Mesenchymal stem cell (in vitro differentiated cells and primary cell): ENCODE results near the gene ERC2.

Experiments used
- DNase-seq: peaks from one replicate; pipeline ENCODE4 v3.0.0-alpha.2; 2013
- H2AFZ ChIP-seq: one replicate; pipeline ENCODE4 v1.6.1; 2013; ENCODE audit warnings: low read depth, mild to moderate bottlenecking, control low read depth, inconsistent platforms, low read length, moderate library complexity
- H2AK5ac ChIP-seq: 2 replicates; pipeline ENCODE4 v1.6.1; 2013; ENCODE audit warnings: low read length, moderate library complexity, mild to moderate bottlenecking, inconsistent platforms; ENCODE audit not compliant: severe bottlenecking
- H2BK120ac ChIP-seq: one replicate; pipeline ENCODE4 v1.6.1; 2013; ENCODE audit warnings: low read depth, mild to moderate bottlenecking, inconsistent platforms, low read length, moderate library complexity
- H2BK12ac ChIP-seq, 2 experiments: one replicate each; pipeline ENCODE4 v1.6.1; 2013; ENCODE audit warnings: inconsistent platforms in 2 of 2, low read length in 2 of 2, mild to moderate bottlenecking in 2 of 2, moderate library complexity in 2 of 2, control low read depth in 1 of 2
- H2BK15ac ChIP-seq: one replicate; pipeline ENCODE4 v1.6.1; 2013; ENCODE audit warnings: mild to moderate bottlenecking, low read depth, inconsistent platforms; ENCODE audit not compliant: poor library complexity, severe bottlenecking
- H2BK5ac ChIP-seq: 2 replicates; pipeline ENCODE4 v1.6.1; 2013; ENCODE audit warnings: low read depth, mild to moderate bottlenecking, low read length, control low read depth, inconsistent platforms; ENCODE audit not compliant: poor library complexity, severe bottlenecking
- H3K14ac ChIP-seq, 2 experiments: one replicate each; pipeline ENCODE4 v1.6.1; 2013; ENCODE audit warnings: inconsistent platforms in 2 of 2, low read length in 2 of 2, control low read depth in 1 of 2, mild to moderate bottlenecking in 1 of 2, moderate library complexity in 1 of 2
- H3K18ac ChIP-seq, 2 experiments: one replicate each; pipeline ENCODE4 v1.6.1; 2013; ENCODE audit warnings: inconsistent platforms in 2 of 2, low read length in 2 of 2, control low read depth in 1 of 2, low read depth in 1 of 2, mild to moderate bottlenecking in 1 of 2
- H3K23ac ChIP-seq, 2 experiments: one replicate each; pipeline ENCODE4 v1.6.1; 2013; ENCODE audit warnings: inconsistent platforms in 2 of 2, low read length in 2 of 2, mild to moderate bottlenecking in 2 of 2, moderate library complexity in 2 of 2, control low read depth in 1 of 2
- H3K27ac ChIP-seq: 2 replicates; pipeline ENCODE4 v1.5.1; 2013; ENCODE audit warnings: mild to moderate bottlenecking, moderate library complexity, low read length, control low read depth, inconsistent platforms; ENCODE audit not compliant: poor library complexity, severe bottlenecking
- H3K27me3 ChIP-seq, 2 experiments: 2 replicates each; pipeline versions ENCODE4 v1.6.1 to v1.7.0; 2013; ENCODE audit warnings: low read length in 2 of 2, mild to moderate bottlenecking in 2 of 2, moderate library complexity in 2 of 2, control low read depth in 1 of 2, inconsistent platforms in 1 of 2; ENCODE audit not compliant: control insufficient read depth in 1 of 2, insufficient read depth in 1 of 2
- H3K36me3 ChIP-seq, 2 experiments: 2 replicates each; pipeline versions ENCODE4 v1.6.1 to v1.7.0; 2013; ENCODE audit warnings: low read length in 2 of 2, control low read depth in 1 of 2, inconsistent platforms in 1 of 2, low read depth in 1 of 2, mild to moderate bottlenecking in 1 of 2; ENCODE audit not compliant: insufficient read depth in 2 of 2, control insufficient read depth in 1 of 2
- H3K4ac ChIP-seq, 2 experiments: one replicate each; pipeline ENCODE4 v1.6.1; 2013; ENCODE audit warnings: inconsistent platforms in 2 of 2, low read length in 2 of 2, mild to moderate bottlenecking in 2 of 2, moderate library complexity in 2 of 2, control low read depth in 1 of 2, low read depth in 1 of 2
- H3K4me1 ChIP-seq: 2 replicates; pipeline ENCODE4 v1.6.1; 2013; ENCODE audit warnings: low read depth, low read length, control low read depth; ENCODE audit not compliant: control insufficient read depth, insufficient read depth
- H3K4me2 ChIP-seq: 2 replicates; pipeline ENCODE4 v1.6.1; 2013; ENCODE audit warnings: low read length, mild to moderate bottlenecking, inconsistent platforms; ENCODE audit not compliant: poor library complexity, severe bottlenecking
- H3K4me3 ChIP-seq, 2 experiments: 2 replicates each; pipeline versions ENCODE4 v1.5.1 to v1.7.0; 2013; ENCODE audit warnings: low read length in 2 of 2, mild to moderate bottlenecking in 2 of 2, control low read depth in 1 of 2, low read depth in 1 of 2; ENCODE audit not compliant: insufficient read depth in 1 of 2
- H3K79me1 ChIP-seq: replicated peaks from 2 replicates; pipeline ENCODE4 v1.6.1; 2013; ENCODE audit warnings: mild to moderate bottlenecking, control low read depth, low read length, inconsistent platforms; ENCODE audit not compliant: poor library complexity, severe bottlenecking
- H3K9ac ChIP-seq: 2 replicates; pipeline ENCODE4 v1.7.0; 2013; ENCODE audit warnings: mild to moderate bottlenecking, low read length, moderate library complexity
- H3K9me3 ChIP-seq: 2 replicates; pipeline ENCODE4 v1.7.0; 2013; ENCODE audit warnings: mild to moderate bottlenecking, low read length; ENCODE audit not compliant: control insufficient read depth
- H4K8ac ChIP-seq: one replicate; pipeline ENCODE4 v1.6.1; 2013; ENCODE audit warnings: inconsistent platforms, mild to moderate bottlenecking, low read length, moderate library complexity
- H4K91ac ChIP-seq: one replicate; pipeline ENCODE4 v1.6.1; 2013; ENCODE audit warnings: mild to moderate bottlenecking, low read length, inconsistent platforms
- WGBS: methylation state at CpG from one replicate; pipeline ENCODE4 v1.1.7; 2013; ENCODE audit warnings: mixed read lengths; 5-methylcytosine and 5-hydroxymethylcytosine counted together

ERC2 gene

DNA sequence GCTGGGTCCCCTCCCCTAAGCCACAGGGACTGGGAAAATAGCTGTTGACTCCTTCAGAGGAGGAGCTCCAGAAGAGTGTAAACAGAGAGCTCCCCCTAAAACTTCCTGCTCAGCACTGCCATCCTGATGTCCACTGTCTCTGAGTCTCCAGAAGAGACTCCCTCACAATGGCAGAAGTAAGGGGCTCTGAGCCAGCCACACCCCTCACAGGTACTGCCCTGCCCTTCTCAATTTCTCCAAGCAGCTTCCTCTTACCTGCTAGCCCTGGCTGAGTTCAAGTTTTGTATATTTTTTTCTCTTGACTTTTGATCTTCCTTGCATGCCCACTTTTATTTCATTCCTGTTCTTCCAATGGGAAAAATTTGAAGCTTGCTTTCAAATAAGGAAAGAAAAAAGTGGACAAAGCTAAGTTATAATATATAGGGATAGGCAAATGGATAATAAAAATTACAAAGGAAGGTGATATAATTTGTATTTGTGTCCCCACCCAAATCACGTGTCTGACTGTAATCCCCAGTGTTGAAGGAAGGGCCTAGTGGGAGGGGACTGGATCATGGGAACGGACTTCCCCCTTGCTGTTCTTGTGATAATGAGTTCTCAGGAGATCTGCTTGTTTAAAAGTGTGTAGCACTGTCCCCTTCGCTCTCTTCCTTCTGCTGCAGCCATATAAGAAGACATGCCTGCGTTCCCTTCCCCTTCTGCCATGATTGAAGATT, 539.0 kb downstream of the ERC2 start:
- Histone ChIP-seq H2BK12ac (no peak overlapping the region), H2BK120ac (no peak overlapping the region), H3K9ac (no peak overlapping the region), H4K8ac (no peak overlapping the region), H3K4ac (no peak overlapping the region), H3K36me3 (no peaks in the 10 kb centered on the region), H2AK5ac (no peak overlapping the region), H3K4me3 (no peak overlapping the region), H3K14ac (no peak overlapping the region), H3K4me1 (no peaks in the 10 kb centered on the region), H4K91ac (no peak overlapping the region), H3K23ac (no peak overlapping the region), H3K18ac (no peak overlapping the region), H3K27me3 (peaks cover 0 to 4% of the 10 kb centered on the region in 2 experiments), H3K9me3 (no peaks in the 10 kb centered on the region), H3K79me1 (no peaks in the 10 kb centered on the region), H3K27ac (no peak overlapping the region), H2BK5ac (no peak overlapping the region), H3K4me2 (no peak overlapping the region), H2BK15ac (no peak overlapping the region), H2AFZ (no peak overlapping the region)
- no peak for DNase-seq
- WGBS: 90% methylated on average over 4 of the region's 4 CpGs

DNA sequence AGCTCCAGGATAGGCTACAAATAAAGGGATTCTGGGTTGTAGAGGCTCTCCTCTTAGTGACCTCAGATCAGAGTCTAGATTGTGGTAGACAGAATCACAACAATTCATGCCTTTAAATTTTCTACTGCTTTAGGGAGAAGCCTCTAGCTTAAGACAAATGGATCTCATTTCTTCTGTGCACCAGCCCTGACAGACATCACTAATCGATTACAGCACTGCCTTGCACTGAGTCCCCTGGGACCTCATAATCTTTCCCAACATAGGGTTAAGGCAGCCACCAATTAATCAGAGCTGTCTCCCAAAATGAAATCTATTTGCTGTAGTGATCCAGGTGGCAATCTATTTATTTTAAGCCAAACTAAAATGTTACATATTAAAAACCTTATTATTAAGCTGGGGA, 544.6 kb downstream of the ERC2 start:
- Histone ChIP-seq H2BK120ac (no peak overlapping the region), H3K4me1 (no peaks in the 10 kb centered on the region), H3K36me3 (no peaks in the 10 kb centered on the region), H3K27ac (no peak overlapping the region), H3K4ac (no peak overlapping the region), H3K4me3 (no peak overlapping the region), H4K8ac (no peak overlapping the region), H3K27me3 (peaks cover 0 to 4% of the 10 kb centered on the region in 2 experiments), H3K9ac (no peak overlapping the region), H3K23ac (no peak overlapping the region), H3K79me1 (no peaks in the 10 kb centered on the region), H2BK5ac (no peak overlapping the region), H2BK12ac (no peak overlapping the region), H3K4me2 (no peak overlapping the region), H4K91ac (no peak overlapping the region), H3K18ac (no peak overlapping the region), H3K9me3 (no peaks in the 10 kb centered on the region), H2AFZ (no peak overlapping the region), H3K14ac (no peak overlapping the region), H2BK15ac (no peak overlapping the region), H2AK5ac (no peak overlapping the region)
- WGBS: 94% methylated on average over 1 of the region's 1 CpG
- no peak for DNase-seq

- Histone ChIP-seq H3K4me2 (no peak overlapping the region), H4K91ac (no peak overlapping the region), H2BK120ac (no peak overlapping the region), H3K4me1 (no peaks in the 10 kb centered on the region), H4K8ac (no peak overlapping the region), H3K79me1 (no peaks in the 10 kb centered on the region), H3K9me3 (no peaks in the 10 kb centered on the region), H3K36me3 (no peaks in the 10 kb centered on the region), H3K18ac (no peak overlapping the region), H2AFZ (no peak overlapping the region), H2AK5ac (no peak overlapping the region), H3K4me3 (no peak overlapping the region), H3K23ac (no peak overlapping the region), H3K9ac (no peak overlapping the region), H3K4ac (no peak overlapping the region), H2BK12ac (no peak overlapping the region), H3K27ac (no peak overlapping the region), H2BK15ac (no peak overlapping the region), H3K14ac (no peak overlapping the region), H2BK5ac (no peak overlapping the region), H3K27me3 (peaks cover 0 to 4% of the 10 kb centered on the region in 2 experiments)
- whole genome bisulfite sequencing: 89% methylated on average over 1 of the region's 2 CpGs
- DNase-seq: no peak
Observed at GRCh38 chr3:55923207-55923606, 545.1 kb downstream of the ERC2 start.

DNA sequence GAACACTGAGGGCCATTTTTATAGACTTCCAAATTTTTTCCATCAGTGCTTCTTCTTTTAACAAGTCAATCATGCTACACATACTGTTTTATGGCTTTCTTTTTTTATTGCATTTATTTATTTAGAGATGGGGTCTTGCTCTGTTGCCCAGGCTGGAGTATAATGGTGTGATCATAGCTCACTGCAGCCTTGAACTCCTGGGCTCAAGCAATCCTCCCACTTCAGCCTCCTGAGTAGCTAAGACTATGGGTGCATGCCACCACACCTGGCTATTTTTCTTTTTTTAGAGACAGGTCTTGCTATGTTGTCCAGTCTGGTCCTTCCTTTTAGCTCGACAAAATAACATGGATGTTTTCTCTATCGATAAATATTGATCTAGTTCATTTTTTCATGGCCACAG, 555.4 kb downstream of the ERC2 start:
- no peak for DNase-seq
- no peak overlapping the region for H3K27ac ChIP-seq
- H3K4ac ChIP-seq: no peak overlapping the region
- H4K91ac ChIP-seq: no peak overlapping the region
- no CpG with 5 or more reads among the region's 2 CpGs for WGBS
- H3K18ac ChIP-seq: no peak overlapping the region
- H3K9me3 ChIP-seq: no peaks in the 10 kb centered on the region
- no peak overlapping the region for H2BK5ac ChIP-seq
- no peak overlapping the region for H2AK5ac ChIP-seq
- no peak overlapping the region for H3K14ac ChIP-seq
- no peaks in the 10 kb centered on the region for H3K36me3 ChIP-seq
- H3K9ac ChIP-seq: no peak overlapping the region
- no peak overlapping the region for H2BK15ac ChIP-seq
- H3K4me2 ChIP-seq: no peak overlapping the region
- H2BK12ac ChIP-seq: no peak overlapping the region
- no peaks in the 10 kb centered on the region for H3K27me3 ChIP-seq
- no peaks in the 10 kb centered on the region for H3K79me1 ChIP-seq
- H3K4me1 ChIP-seq: no peaks in the 10 kb centered on the region
- H2BK120ac ChIP-seq: no peak overlapping the region
- no peak overlapping the region for H3K4me3 ChIP-seq
- no peak overlapping the region for H2AFZ ChIP-seq
- H3K23ac ChIP-seq: no peak overlapping the region
- H4K8ac ChIP-seq: no peak overlapping the region
